PC-9 (cell line): ENCODE measurements around the gene MOV10L1. TPM values are rescaled to one million over a fixed set of nuclear protein-coding genes. Genes with fewer than 3 reads are reported as not detected.

Source experiments
- BruUV-seq: library from RNA; stranded (reverse); fragments of 400-500 nt; replicated peaks from 2 replicates; lab custom pipeline; 2021; lab: Mats Ljungman, UMichigan
- CTCF ChIA-PET: fragments of 300-600 bp; sonication (Branson Sonifier 250); formaldehyde crosslinking; loops from one replicate; lab custom pipeline; 2022; ENCODE audit warnings: antibody characterized with exemption; lab: Charles Lee
- POLR2A ChIA-PET: fragments of 300-600 bp; sonication (Branson Sonifier 250); formaldehyde crosslinking; loops from one replicate; lab custom pipeline; 2022; ENCODE audit warnings: antibody characterized with exemption; ENCODE audit not compliant: unreplicated experiment; lab: Charles Lee
- DNase-seq, 2 experiments: peaks; one replicate each; pipeline versions ENCODE4 v3.0.0 to v3.0.0-alpha.2; 2015 to 2022; ENCODE audit warnings: mixed read lengths in 1 of 2
- H2AFZ ChIP-seq: fragments of 200-600 bp; sonication (generic); 2 replicates; pipeline ENCODE4 v1.8.1; 2017; ENCODE audit warnings: antibody characterized with exemption
- H3F3A ChIP-seq: fragments of 200-600 bp; sonication (generic); 2 replicates; pipeline ENCODE4 v1.8.1; 2017; ENCODE audit warnings: antibody characterized with exemption, mild to moderate bottlenecking, low read depth; ENCODE audit not compliant: insufficient read depth
- H3K27ac ChIP-seq: fragments of 200-600 bp; sonication (generic); 2 replicates; pipeline ENCODE4 v1.6.1; 2016; ENCODE audit warnings: mixed run types
- H3K27me3 ChIP-seq: fragments of 200-600 bp; sonication (generic); 2 replicates; pipeline ENCODE4 v1.6.1; 2016; ENCODE audit warnings: low read depth, mixed run types; ENCODE audit not compliant: insufficient read depth
- H3K36me3 ChIP-seq: fragments of 200-600 bp; sonication (generic); 2 replicates; pipeline ENCODE4 v1.6.1; 2016; ENCODE audit warnings: low read depth, mixed run types
- H3K4me1 ChIP-seq: fragments of 200-600 bp; sonication (generic); replicated peaks from 2 replicates; pipeline ENCODE4 v1.6.1; 2016; ENCODE audit warnings: mixed run types; ENCODE audit not compliant: insufficient read depth
- H3K4me2 ChIP-seq: fragments of 200-600 bp; sonication (generic); 2 replicates; pipeline ENCODE4 v1.6.1; 2017; ENCODE audit warnings: mixed run types
- H3K4me3 ChIP-seq: fragments of 200-600 bp; sonication (generic); 2 replicates; pipeline ENCODE4 v1.6.1; 2016; ENCODE audit warnings: mixed run types
- H3K79me2 ChIP-seq: fragments of 200-600 bp; sonication (generic); 2 replicates; pipeline ENCODE4 v1.6.1; 2017; ENCODE audit warnings: low read depth, mixed run types
- H3K9me2 ChIP-seq: fragments of 200-600 bp; sonication (generic); 2 replicates; pipeline ENCODE4 v1.8.1; 2017; ENCODE audit warnings: mild to moderate bottlenecking; ENCODE audit not compliant: insufficient read depth
- H3K9me3 ChIP-seq: fragments of 200-600 bp; sonication (generic); 2 replicates; pipeline ENCODE4 v1.8.1; 2016; ENCODE audit warnings: low read depth; ENCODE audit not compliant: insufficient read depth
- H4K20me1 ChIP-seq: fragments of 200-600 bp; sonication (generic); 2 replicates; pipeline ENCODE4 v1.8.1; 2017; ENCODE audit not compliant: insufficient read depth
- EZH2 ChIP-seq: fragments of 200-600 bp; sonication (generic); IDR thresholded peaks from 2 replicates; pipeline ENCODE4 v1.8.0; 2017; ENCODE audit warnings: antibody characterized with exemption, low read depth
- intact Hi-C: fragments of 100-400 bp; cut with micrococcal nuclease; formaldehyde crosslinking; loops from one replicate; pipeline ENCODE4 v1.10.0; 2022; ENCODE audit not compliant: unreplicated experiment
- total RNA-seq: library from RNA; stranded (reverse); gene quantifications from 2 replicates; pipeline ENCODE4 v1.2.3, GENCODE V29; 2021
- TF ChIP-seq, protein P1 (sequence below): fragments of 200-600 bp; sonication (generic); conservative IDR thresholded peaks from 2 replicates; pipeline ENCODE4 v1.6.1; 2017; ENCODE audit warnings: mixed run types, antibody characterized with exemption, mild to moderate bottlenecking, moderate library complexity

MOV10L1 gene
- total RNA-seq, 1 experiment from 2014 or later = not detected

DNA sequence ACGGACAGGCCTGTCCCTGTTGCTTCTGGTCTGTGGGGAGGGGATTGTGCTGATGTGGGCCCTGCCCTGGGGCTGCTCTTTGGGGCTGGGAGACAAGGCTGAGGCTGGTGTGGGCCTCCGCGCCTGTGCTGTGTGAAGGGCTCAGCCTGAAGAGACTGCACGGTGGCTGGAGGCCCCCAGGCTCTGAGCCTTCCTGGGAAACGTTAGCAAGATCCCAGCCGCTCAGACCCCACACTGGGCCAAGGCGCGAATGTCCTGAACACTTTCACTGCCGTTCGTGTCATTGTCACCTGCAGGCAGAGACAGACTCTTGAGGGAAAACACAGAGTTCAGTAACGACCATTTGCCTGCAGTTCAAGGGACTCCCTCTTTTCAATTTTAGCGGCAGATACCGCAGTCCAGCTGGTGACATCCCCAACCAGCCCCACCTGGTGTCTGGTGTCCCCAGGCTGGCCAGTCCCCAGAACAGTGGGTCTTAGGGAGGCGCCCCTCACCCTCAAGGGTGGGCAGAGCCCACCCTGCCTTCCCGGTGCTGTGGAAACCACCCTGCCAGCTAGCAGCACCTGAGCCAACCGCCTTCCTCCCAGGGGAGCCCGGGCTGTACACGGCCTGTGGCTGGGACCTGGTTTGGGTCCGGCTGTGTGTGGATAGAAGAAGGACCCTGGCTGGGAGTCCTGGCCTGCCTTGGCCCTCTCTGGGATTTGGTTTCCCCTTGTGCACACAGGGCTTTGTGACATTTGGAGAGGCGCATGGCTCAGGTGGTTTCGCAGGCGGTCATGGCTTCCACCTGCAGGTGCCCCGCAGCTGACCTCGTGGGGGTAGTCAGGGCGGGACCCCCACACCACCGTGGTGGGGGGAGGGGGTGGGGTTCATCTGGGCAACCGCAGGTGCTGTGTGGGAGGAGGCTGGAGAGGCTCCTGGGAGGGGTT lies 86.4 kb downstream of the MOV10L1 start:
- Histone ChIP-seq H3K4me2 (no peak overlapping the region), H3K27ac (no peak overlapping the region), H3K36me3 (no peaks in the 10 kb centered on the region), H3K4me1 (peaks cover 4% of the 10 kb centered on the region), H3K9me3 (no peaks in the 10 kb centered on the region), H2AFZ (no peak overlapping the region), H3K4me3 (no peak overlapping the region), H3F3A (peaks cover 10% of the 10 kb centered on the region; the same call in 1 of the 2 replicates), H3K9me2 (no peaks in the 10 kb centered on the region), H4K20me1 (peaks cover 17% of the 10 kb centered on the region), H3K79me2 (no peaks in the 10 kb centered on the region), H3K27me3 (no peaks in the 10 kb centered on the region)
- POLR2A ChIA-PET = no interaction called here
- TF ChIP-seq EZH2 = no peak
- TF ChIP-seq, protein P1, sequence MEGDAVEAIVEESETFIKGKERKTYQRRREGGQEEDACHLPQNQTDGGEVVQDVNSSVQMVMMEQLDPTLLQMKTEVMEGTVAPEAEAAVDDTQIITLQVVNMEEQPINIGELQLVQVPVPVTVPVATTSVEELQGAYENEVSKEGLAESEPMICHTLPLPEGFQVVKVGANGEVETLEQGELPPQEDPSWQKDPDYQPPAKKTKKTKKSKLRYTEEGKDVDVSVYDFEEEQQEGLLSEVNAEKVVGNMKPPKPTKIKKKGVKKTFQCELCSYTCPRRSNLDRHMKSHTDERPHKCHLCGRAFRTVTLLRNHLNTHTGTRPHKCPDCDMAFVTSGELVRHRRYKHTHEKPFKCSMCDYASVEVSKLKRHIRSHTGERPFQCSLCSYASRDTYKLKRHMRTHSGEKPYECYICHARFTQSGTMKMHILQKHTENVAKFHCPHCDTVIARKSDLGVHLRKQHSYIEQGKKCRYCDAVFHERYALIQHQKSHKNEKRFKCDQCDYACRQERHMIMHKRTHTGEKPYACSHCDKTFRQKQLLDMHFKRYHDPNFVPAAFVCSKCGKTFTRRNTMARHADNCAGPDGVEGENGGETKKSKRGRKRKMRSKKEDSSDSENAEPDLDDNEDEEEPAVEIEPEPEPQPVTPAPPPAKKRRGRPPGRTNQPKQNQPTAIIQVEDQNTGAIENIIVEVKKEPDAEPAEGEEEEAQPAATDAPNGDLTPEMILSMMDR = no peak
- CTCF ChIA-PET = no interaction called here
- intact Hi-C loops = no loop called here
- BruUV-seq = no TSS peak
- no peak for DNase-seq

DNA sequence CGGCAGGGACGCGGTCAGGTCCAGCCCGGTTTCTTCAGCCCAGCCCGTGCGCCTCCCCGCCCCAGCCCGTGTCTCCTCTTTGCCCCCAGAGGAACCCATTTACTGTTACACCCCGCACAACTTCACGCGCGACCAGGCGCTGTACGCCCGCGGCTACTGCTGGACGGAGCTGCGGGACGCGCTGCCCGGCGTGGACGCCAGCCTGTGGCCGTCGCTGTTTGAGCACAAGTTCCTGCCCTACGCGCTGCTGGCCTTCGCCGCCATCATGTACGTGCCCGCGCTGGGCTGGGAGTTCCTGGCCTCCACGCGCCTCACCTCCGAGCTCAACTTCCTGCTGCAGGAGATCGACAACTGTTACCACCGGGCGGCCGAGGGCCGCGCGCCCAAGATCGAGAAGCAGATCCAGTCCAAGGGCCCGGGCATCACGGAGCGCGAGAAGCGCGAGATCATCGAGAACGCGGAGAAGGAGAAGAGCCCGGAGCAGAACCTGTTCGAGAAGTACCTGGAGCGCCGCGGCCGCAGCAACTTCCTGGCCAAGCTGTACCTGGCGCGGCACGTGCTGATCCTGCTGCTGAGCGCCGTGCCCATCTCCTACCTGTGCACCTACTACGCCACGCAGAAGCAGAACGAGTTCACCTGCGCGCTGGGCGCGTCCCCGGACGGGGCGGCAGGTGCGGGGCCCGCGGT lies 87.2 kb downstream of the MOV10L1 start:
- no peak for DNase-seq
- intact Hi-C loops = no loop called here
- no peaks in the 10 kb centered on the region for H3K4me1 ChIP-seq
- H3K9me2 ChIP-seq = no peaks in the 10 kb centered on the region
- ChIA-PET POLR2A (no interaction called here), CTCF (no interaction called here)
- no peak overlapping the region for H3K27ac ChIP-seq
- H3K79me2 ChIP-seq = no peaks in the 10 kb centered on the region
- H3K4me2 ChIP-seq = no peak overlapping the region
- H3K36me3 ChIP-seq = no peaks in the 10 kb centered on the region
- H4K20me1 ChIP-seq = peaks cover 17% of the 10 kb centered on the region
- H2AFZ ChIP-seq = no peak overlapping the region
- H3K4me3 ChIP-seq = no peak overlapping the region
- H3K27me3 ChIP-seq = no peaks in the 10 kb centered on the region
- peaks cover 13% of the 10 kb centered on the region; the same call in 1 of the 2 replicates for H3F3A ChIP-seq
- H3K9me3 ChIP-seq = no peaks in the 10 kb centered on the region
- TF ChIP-seq, protein P1 = no peak
- no peak for TF ChIP-seq EZH2
- BruUV-seq = no TSS peak

DNA sequence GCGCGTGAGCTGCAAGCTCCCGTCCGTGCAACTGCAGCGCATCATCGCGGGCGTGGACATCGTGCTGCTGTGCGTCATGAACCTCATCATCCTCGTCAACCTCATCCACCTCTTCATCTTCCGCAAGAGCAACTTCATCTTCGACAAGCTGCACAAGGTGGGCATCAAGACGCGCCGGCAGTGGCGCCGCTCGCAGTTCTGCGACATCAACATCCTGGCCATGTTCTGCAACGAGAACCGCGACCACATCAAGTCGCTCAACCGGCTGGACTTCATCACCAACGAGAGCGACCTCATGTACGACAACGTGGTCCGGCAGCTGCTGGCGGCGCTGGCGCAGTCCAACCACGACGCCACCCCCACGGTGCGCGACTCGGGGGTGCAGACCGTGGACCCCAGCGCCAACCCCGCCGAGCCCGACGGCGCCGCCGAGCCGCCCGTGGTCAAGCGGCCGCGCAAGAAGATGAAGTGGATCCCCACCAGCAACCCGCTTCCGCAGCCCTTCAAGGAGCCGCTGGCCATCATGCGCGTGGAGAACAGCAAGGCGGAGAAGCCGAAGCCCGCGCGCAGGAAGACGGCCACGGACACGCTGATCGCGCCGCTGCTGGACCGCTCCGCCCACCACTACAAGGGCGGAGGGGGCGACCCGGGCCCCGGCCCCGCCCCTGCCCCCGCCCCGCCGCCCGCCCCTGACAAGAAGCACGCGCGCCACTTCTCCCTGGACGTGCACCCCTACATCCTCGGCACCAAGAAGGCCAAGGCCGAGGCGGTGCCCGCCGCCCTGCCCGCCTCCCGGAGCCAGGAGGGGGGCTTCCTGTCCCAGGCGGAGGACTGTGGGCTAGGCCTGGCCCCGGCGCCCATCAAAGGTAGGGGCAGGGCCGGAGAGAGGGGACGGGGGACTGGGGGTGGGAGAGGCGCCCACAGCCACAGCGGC lies 88.0 kb downstream of the MOV10L1 start:
- Histone ChIP-seq H3K27ac (no peak overlapping the region), H3K4me2 (no peak overlapping the region), H3F3A (peaks cover 9% of the 10 kb centered on the region; the same call in 1 of the 2 replicates), H3K9me2 (no peaks in the 10 kb centered on the region), H3K36me3 (no peaks in the 10 kb centered on the region), H3K4me1 (no peaks in the 10 kb centered on the region), H3K27me3 (no peaks in the 10 kb centered on the region), H3K79me2 (no peaks in the 10 kb centered on the region), H2AFZ (no peak overlapping the region), H4K20me1 (peaks cover 17% of the 10 kb centered on the region), H3K4me3 (no peak overlapping the region), H3K9me3 (no peaks in the 10 kb centered on the region)
- TF ChIP-seq, protein P1 = no peak
- no peak for TF ChIP-seq EZH2
- BruUV-seq = no TSS peak
- ChIA-PET CTCF (no interaction called here), POLR2A (no interaction called here)
- DNase-seq = no peak
- intact Hi-C loops = no loop called here
